ENCODE measurements around the gene BACH1.

Gene BACH1

DNA sequence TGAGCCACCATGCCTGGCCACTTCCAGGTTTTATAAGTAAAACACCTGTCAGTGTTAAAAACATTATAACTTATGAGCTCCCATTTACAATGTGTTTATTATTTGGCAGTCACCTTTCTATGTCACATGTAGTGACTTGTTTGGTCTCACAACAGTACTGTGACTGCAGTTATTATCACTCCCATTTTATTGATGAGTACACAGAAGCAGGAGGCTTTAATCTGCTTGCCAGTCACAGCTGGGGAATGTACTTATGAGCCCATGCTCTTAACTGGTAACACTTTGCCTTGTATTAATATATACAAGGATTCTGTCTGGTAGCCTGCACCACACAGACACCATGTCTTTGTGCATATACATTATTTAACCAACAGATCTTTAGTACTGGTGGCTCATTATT is 31.1 kb upstream of the BACH1 start:
- Histone ChIP-seq H3K4me1 (ENCODE audit: control insufficient read depth in 2 of 2, insufficient read depth in 1 of 2, low read depth in 1 of 2, low read length in 2 of 2) (no peaks in the 10 kb centered on the region), H2AK5ac (ENCODE audit: low read depth, low read length) (no peak overlapping the region), H3K4me2 (ENCODE audit: insufficient read depth, low read length, poor library complexity, severe bottlenecking) (no peak overlapping the region), H2BK12ac (ENCODE audit: low read length) (no peak overlapping the region), H2AFZ (ENCODE audit: low read length) (no peak overlapping the region), H3K9me3 (replicated peaks in 1 of 2; ENCODE audit: control insufficient read depth in 2 of 2, insufficient read depth in 1 of 2, low read depth in 1 of 2, low read length in 2 of 2) (no peaks in the 10 kb centered on the region), H2BK15ac (ENCODE audit: low read length) (no peak overlapping the region), H3K4me3 (ENCODE audit: low read length in 2 of 2) (no peak overlapping the region), H3K18ac (ENCODE audit: low read length) (no peak overlapping the region), H3K79me1 (ENCODE audit: low read depth, low read length) (no peaks in the 10 kb centered on the region), H4K91ac (ENCODE audit: low read depth, low read length, poor library complexity) (no peak overlapping the region), H3K4ac (ENCODE audit: low read length) (no peak overlapping the region), H3K27ac (replicated peaks; ENCODE audit: low read length) (no peak overlapping the region), H3K36me3 (replicated peaks in 1 of 2; ENCODE audit: control insufficient read depth in 2 of 2, insufficient read depth in 2 of 2, low read length in 2 of 2) (no peaks in the 10 kb centered on the region), H3K14ac (ENCODE audit: low read length) (no peak overlapping the region), H3K23ac (ENCODE audit: low read depth, low read length, poor library complexity) (no peak overlapping the region), H2BK120ac (ENCODE audit: low read depth, low read length) (no peak overlapping the region), H2BK5ac (ENCODE audit: low read length) (no peak overlapping the region), H4K8ac (ENCODE audit: low read depth, low read length) (no peak overlapping the region), H3K27me3 (ENCODE audit: control insufficient read depth in 3 of 3, insufficient read depth in 3 of 3, low read depth in 1 of 3, low read length in 3 of 3) (no peaks in the 10 kb centered on the region), H3K9ac (ENCODE audit: low read depth, low read length, poor library complexity) (no peak overlapping the region)
- no peak for DNase-seq (ENCODE audit: low spot score)

DNA sequence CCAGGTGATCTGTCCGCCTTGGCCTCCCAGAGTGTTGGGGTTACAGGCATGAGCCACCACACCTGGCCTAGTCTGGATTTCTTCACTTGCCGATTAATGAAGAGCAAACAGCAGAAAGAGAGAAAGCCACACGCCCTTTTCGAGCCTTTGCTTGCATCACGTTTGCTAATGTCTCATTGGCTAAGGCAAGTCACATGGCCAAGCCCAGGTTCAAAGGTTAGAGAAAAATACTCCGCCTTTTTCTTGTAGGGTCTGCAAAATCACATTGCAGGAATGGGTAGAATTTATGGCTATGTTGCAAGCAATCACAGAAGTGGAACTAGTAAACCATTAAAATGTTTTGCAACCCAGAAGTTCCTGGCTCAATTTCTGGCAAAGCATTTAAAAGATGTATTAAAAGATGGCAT is 26.8 kb upstream of the BACH1 start:
- Histone ChIP-seq H3K4me3 (ENCODE audit: low read length in 2 of 2) (no peak overlapping the region), H3K4me2 (ENCODE audit: insufficient read depth, low read length, poor library complexity, severe bottlenecking) (no peak overlapping the region), H3K18ac (ENCODE audit: low read length) (no peak overlapping the region), H3K9me3 (replicated peaks in 1 of 2; ENCODE audit: control insufficient read depth in 2 of 2, insufficient read depth in 1 of 2, low read depth in 1 of 2, low read length in 2 of 2) (no peaks in the 10 kb centered on the region), H3K27ac (replicated peaks; ENCODE audit: low read length) (no peak overlapping the region), H3K36me3 (replicated peaks in 1 of 2; ENCODE audit: control insufficient read depth in 2 of 2, insufficient read depth in 2 of 2, low read length in 2 of 2) (no peaks in the 10 kb centered on the region), H3K79me1 (ENCODE audit: low read depth, low read length) (no peaks in the 10 kb centered on the region), H3K4me1 (ENCODE audit: control insufficient read depth in 2 of 2, insufficient read depth in 1 of 2, low read depth in 1 of 2, low read length in 2 of 2) (no peaks in the 10 kb centered on the region), H3K9ac (ENCODE audit: low read depth, low read length, poor library complexity) (no peak overlapping the region), H4K91ac (ENCODE audit: low read depth, low read length, poor library complexity) (no peak overlapping the region), H3K27me3 (ENCODE audit: control insufficient read depth in 3 of 3, insufficient read depth in 3 of 3, low read depth in 1 of 3, low read length in 3 of 3) (no peaks in the 10 kb centered on the region), H3K23ac (ENCODE audit: low read depth, low read length, poor library complexity) (no peak overlapping the region), H3K4ac (ENCODE audit: low read length) (no peak overlapping the region), H2BK5ac (ENCODE audit: low read length) (no peak overlapping the region), H2AK5ac (ENCODE audit: low read depth, low read length) (no peak overlapping the region), H3K14ac (ENCODE audit: low read length) (no peak overlapping the region), H2BK15ac (ENCODE audit: low read length) (no peak overlapping the region), H4K8ac (ENCODE audit: low read depth, low read length) (no peak overlapping the region), H2BK12ac (ENCODE audit: low read length) (no peak overlapping the region), H2AFZ (ENCODE audit: low read length) (no peak overlapping the region), H2BK120ac (ENCODE audit: low read depth, low read length) (no peak overlapping the region)
- no CpG with 5 or more reads among the region's 6 CpGs for WGBS, 2 donors (ENCODE audit: extremely low coverage in 2 of 2, insufficient read length in 2 of 2, insufficient replicate concordance in 1 of 2)
- DNase-seq (ENCODE audit: low spot score): no peak

DNA sequence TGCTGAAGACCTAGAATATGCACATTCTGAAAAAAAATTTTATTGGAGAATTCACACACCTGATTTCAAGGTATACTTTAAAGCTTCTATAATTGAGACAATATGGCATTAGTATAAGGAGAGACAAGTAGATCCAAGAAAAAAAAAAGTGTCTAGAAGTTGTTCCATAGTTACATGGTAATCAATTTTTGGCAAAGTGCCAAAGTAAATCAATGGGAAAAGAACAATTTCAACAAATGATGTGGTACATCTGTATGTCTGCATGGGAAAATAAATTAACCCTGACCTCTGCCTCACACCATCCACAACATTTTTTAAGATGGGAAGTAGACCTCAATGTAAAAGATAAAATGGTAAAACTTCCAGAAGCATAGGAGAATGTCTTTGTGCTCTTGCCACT is 21.3 kb upstream of the BACH1 start:
- H3K27ac ChIP-seq (replicated peaks; ENCODE audit: low read length): no peak overlapping the region
- H3K4me2 ChIP-seq (ENCODE audit: insufficient read depth, low read length, poor library complexity, severe bottlenecking): no peak overlapping the region
- H4K91ac ChIP-seq (ENCODE audit: low read depth, low read length, poor library complexity): no peak overlapping the region
- no peak overlapping the region for H3K9ac ChIP-seq (ENCODE audit: low read depth, low read length, poor library complexity)
- H3K9me3 ChIP-seq (replicated peaks in 1 of 2; ENCODE audit: control insufficient read depth in 2 of 2, insufficient read depth in 1 of 2, low read depth in 1 of 2, low read length in 2 of 2): no peaks in the 10 kb centered on the region
- H2BK5ac ChIP-seq (ENCODE audit: low read length): no peak overlapping the region
- H3K4me1 ChIP-seq (ENCODE audit: control insufficient read depth in 2 of 2, insufficient read depth in 1 of 2, low read depth in 1 of 2, low read length in 2 of 2): no peaks in the 10 kb centered on the region
- H3K14ac ChIP-seq (ENCODE audit: low read length): no peak overlapping the region
- H2AK5ac ChIP-seq (ENCODE audit: low read depth, low read length): no peak overlapping the region
- no peak overlapping the region for H2AFZ ChIP-seq (ENCODE audit: low read length)
- no peak overlapping the region for H2BK12ac ChIP-seq (ENCODE audit: low read length)
- no peaks in the 10 kb centered on the region for H3K36me3 ChIP-seq (replicated peaks in 1 of 2; ENCODE audit: control insufficient read depth in 2 of 2, insufficient read depth in 2 of 2, low read length in 2 of 2)
- H4K8ac ChIP-seq (ENCODE audit: low read depth, low read length): no peak overlapping the region
- no peaks in the 10 kb centered on the region for H3K27me3 ChIP-seq (ENCODE audit: control insufficient read depth in 3 of 3, insufficient read depth in 3 of 3, low read depth in 1 of 3, low read length in 3 of 3)
- H3K4me3 ChIP-seq (ENCODE audit: low read length in 2 of 2): no peak overlapping the region
- no peak overlapping the region for H3K4ac ChIP-seq (ENCODE audit: low read length)
- H2BK120ac ChIP-seq (ENCODE audit: low read depth, low read length): no peak overlapping the region
- no peak for DNase-seq (ENCODE audit: low spot score)
- H3K18ac ChIP-seq (ENCODE audit: low read length): no peak overlapping the region
- no peak overlapping the region for H3K23ac ChIP-seq (ENCODE audit: low read depth, low read length, poor library complexity)
- H2BK15ac ChIP-seq (ENCODE audit: low read length): no peak overlapping the region
- no peaks in the 10 kb centered on the region for H3K79me1 ChIP-seq (ENCODE audit: low read depth, low read length)

DNA sequence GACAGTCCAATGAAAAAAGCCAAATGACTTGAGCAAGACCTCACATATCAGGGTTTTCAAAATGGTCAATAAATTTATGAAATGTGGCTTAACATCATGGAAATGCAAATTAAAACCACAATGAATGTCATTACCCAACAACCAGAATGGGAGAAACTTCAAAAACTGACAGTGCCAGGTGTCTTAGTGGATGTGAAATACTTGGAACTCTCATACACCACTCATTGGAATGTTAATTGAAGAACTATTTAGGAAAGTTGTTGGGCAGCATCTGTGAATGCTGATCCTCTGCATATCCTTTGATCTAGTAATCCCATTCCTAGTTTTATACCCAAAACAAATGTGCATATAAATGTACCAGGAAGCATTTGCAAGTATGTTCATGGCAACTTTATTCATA is 19.2 kb upstream of the BACH1 start:
- H4K8ac ChIP-seq (ENCODE audit: low read depth, low read length): no peak overlapping the region
- H2AK5ac ChIP-seq (ENCODE audit: low read depth, low read length): no peak overlapping the region
- no peak for DNase-seq (ENCODE audit: low spot score)
- H3K14ac ChIP-seq (ENCODE audit: low read length): no peak overlapping the region
- H3K9ac ChIP-seq (ENCODE audit: low read depth, low read length, poor library complexity): no peak overlapping the region
- H3K4me2 ChIP-seq (ENCODE audit: insufficient read depth, low read length, poor library complexity, severe bottlenecking): no peak overlapping the region
- H3K79me1 ChIP-seq (ENCODE audit: low read depth, low read length): no peaks in the 10 kb centered on the region
- H3K23ac ChIP-seq (ENCODE audit: low read depth, low read length, poor library complexity): no peak overlapping the region
- no peak overlapping the region for H4K91ac ChIP-seq (ENCODE audit: low read depth, low read length, poor library complexity)
- H3K18ac ChIP-seq (ENCODE audit: low read length): no peak overlapping the region
- H2BK12ac ChIP-seq (ENCODE audit: low read length): no peak overlapping the region
- no peak overlapping the region for H2AFZ ChIP-seq (ENCODE audit: low read length)
- H3K4me3 ChIP-seq (ENCODE audit: low read length in 2 of 2): no peak overlapping the region
- no peaks in the 10 kb centered on the region for H3K27me3 ChIP-seq (ENCODE audit: control insufficient read depth in 3 of 3, insufficient read depth in 3 of 3, low read depth in 1 of 3, low read length in 3 of 3)
- no peak overlapping the region for H3K4ac ChIP-seq (ENCODE audit: low read length)
- no peak overlapping the region for H2BK120ac ChIP-seq (ENCODE audit: low read depth, low read length)
- no peaks in the 10 kb centered on the region for H3K4me1 ChIP-seq (ENCODE audit: control insufficient read depth in 2 of 2, insufficient read depth in 1 of 2, low read depth in 1 of 2, low read length in 2 of 2)
- no peak overlapping the region for H2BK15ac ChIP-seq (ENCODE audit: low read length)
- no peaks in the 10 kb centered on the region for H3K36me3 ChIP-seq (replicated peaks in 1 of 2; ENCODE audit: control insufficient read depth in 2 of 2, insufficient read depth in 2 of 2, low read length in 2 of 2)
- H2BK5ac ChIP-seq (ENCODE audit: low read length): no peak overlapping the region
- H3K27ac ChIP-seq (replicated peaks; ENCODE audit: low read length): no peak overlapping the region
- no peaks in the 10 kb centered on the region for H3K9me3 ChIP-seq (replicated peaks in 1 of 2; ENCODE audit: control insufficient read depth in 2 of 2, insufficient read depth in 1 of 2, low read depth in 1 of 2, low read length in 2 of 2)
